GM08714 (cell line): ENCODE data around the gene NRXN3.
"Not testable (repeated sequence)": the region's sequence is repeated elsewhere in the genome, so short reads cannot be mapped to it uniquely, and the experiment has no call there.

Experiments used
- H3K4me3 ChIP-seq: fragments of 200-500 bp; sonication (Bioruptor generic); 2 replicates; pipeline ENCODE4 v1.5.1; 2014; ENCODE audit warnings: mild to moderate bottlenecking, low read length, inconsistent platforms
- ZNF274 ChIP-seq: IDR thresholded peaks from 2 replicates; pipeline ENCODE4 v1.6.1; 2012; ENCODE audit warnings: mild to moderate bottlenecking, low read depth, low read length

Gene NRXN3

DNA sequence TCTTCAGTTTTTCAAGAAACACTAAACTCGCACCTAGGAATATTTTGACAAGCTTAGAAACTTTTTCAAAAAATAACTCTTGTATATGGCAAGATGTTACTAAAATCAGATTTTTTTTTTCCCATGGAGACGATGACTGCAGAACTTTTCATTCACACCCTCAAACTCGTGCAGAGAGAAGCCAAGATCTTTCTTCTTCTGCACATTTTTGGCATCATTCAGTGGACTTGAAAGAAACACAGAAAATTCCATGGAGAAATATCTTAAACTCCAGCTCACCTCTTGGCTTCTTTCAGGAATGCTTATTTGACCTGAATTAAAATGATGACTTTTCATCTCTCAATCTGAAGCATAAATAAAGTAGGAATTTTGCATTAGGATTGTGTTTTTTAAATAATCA, 919.4 kb downstream of the NRXN3 start:
- no peak for TF ChIP-seq ZNF274
- no peak overlapping the region for H3K4me3 ChIP-seq

DNA sequence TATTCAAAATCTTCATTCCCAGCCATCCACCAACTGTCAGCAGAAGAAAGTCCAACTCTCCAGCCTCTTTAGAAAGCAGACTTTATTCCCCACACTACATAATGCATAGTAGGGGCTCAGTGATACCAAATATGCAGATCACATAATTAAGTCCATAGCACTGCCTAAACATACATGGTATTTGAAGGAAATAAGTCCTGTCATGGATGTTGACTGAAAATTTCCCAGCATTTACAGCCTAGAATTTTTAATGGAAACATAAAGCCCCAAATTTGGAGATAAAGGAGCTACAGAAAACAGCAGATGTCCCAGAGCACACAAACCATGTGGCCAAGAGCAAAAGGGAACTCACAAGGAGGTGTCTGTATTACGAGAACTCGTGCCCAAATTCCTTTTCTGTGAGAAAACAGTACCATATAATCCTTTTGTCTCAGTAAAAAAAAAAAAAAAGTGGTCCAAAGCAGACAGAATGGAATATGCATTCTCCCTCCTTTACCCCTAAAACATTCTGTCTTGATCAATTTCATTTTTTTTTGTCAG, 920.5 kb downstream of the NRXN3 start:
- no peak overlapping the region for H3K4me3 ChIP-seq

DNA sequence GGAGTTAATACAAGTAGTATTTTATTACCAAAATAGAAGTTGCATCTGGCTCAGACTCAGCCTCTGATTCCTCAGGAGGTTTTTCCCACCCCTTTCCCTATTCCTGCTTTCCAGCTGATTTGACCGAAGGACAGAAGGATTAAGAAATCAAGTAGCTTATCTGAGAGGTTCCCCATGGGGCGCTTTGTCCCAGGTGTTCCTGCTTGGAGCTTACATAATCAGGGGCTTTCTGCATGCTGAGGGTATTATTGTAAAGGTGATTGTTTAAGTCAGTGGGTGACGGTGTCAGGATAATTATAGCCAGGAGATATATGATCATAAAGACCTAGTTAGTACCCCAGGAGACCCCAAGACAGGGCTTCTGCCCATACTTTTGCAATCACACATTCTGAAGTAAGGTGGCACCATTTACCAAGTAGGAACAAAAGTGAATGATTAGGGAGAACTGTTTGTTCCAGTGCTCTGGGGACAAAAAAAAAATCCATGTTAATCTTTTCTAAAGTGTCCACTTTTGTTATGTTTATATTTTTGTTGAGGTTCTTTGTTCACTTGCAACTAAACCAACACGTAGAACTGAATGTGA, 921.3 kb downstream of the NRXN3 start:
- no peak for TF ChIP-seq ZNF274
- no peak overlapping the region for H3K4me3 ChIP-seq

More for the DNA sequence above, 920.5 kb downstream of the NRXN3 start:
- TF ChIP-seq ZNF274, result no peak

DNA sequence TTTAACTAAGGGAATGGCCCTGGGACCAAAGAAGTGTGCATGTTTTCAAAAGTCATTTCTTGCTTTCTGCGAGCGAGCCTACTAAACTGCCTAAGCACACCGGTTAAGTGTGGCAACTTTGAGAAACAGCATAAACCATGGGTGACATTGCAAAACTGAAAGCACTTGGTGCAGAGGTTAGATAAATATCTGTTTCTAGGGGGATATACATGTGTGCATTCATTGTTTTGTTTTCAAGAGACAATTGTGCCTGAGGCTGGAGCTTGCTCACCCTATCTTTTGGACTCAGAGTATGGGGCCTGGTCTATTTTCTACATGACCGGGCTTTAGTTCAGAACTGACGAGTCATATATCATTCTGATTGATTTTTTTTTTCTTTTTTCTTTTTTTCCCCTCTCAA, 923.4 kb downstream of the NRXN3 start:
- TF ChIP-seq ZNF274, result no peak
- no peak overlapping the region for H3K4me3 ChIP-seq

DNA sequence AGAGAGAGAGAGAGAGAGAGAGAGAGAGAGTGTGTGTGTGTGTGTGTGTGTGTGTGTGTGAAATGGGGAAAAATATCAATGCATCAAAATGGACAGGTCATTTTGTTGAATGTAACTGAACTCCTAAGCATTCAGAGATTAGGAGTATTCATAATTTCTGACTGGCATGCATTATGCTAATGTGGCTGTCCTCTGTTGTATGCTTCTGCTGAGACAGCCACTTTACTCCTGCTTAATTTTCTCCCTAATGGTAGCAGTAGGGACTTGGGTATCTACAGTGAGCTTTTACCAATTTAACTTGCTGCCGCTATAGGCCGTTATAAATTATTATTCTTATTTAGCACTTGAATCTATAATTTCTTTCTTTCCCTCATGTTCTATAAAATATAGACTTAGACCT, 924.8 kb downstream of the NRXN3 start:
- no peak for TF ChIP-seq ZNF274
- H3K4me3 ChIP-seq, result no peak overlapping the region

DNA sequence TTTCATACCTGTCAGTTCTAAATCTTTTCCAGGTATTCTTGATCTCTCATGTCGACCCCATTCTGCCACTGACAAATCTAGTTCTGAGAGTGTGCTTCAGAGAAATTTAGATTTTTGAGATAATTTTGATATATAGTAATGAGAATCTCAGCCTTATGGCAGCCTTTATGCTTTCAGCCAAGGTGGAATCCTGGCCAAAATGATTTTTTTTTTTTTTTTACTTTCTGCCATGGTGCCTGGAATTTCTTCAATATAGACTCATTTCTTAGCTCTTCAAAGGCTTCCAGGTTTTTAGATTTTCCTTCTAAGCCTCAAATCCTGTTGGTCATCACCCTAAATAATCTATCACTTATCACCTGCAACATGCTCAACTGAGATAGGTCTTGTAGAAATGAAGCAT, 926.6 kb downstream of the NRXN3 start:
- H3K4me3 ChIP-seq, result no peak overlapping the region
- no peak for TF ChIP-seq ZNF274

DNA sequence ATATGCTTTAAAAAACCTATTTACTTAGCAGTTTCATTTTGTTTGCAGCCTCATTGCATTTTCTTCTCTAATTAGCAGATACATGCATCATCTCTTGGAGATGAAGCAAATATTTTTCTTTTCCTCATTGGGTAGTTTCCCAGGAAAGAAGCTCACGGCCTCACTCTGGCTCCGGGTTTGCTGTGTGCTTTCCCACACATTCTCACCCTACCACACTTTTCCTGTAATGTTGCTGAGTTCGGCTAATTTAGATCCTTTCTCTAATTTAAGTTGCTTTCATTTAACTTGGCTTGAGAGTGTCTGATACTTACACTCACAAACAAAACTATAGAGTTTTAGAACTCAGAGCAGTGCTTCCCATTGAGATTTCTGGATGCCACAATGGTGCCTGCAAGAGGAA, 928.2 kb downstream of the NRXN3 start:
- H3K4me3 ChIP-seq, result no peak overlapping the region
- no peak for TF ChIP-seq ZNF274

DNA sequence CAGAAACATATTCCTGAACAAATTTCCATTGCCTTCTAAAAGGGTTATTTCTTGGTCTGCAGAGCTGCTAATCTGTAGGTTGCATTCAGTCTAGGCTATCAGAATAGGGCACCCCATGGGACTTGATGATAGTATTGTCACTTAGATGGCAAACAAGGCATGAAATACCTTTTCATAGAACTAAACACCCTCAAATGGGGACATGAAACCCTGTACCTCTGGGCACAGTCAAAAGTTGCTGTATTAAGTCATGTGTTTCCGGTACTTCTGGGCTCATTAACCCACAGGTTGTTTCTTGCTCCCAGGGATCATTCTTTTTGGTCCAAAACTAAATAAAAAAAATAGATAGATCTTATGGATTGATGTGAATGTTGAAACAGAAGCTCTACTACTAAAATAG, 930.4 kb downstream of the NRXN3 start:
- no peak overlapping the region for H3K4me3 ChIP-seq
- no peak for TF ChIP-seq ZNF274

DNA sequence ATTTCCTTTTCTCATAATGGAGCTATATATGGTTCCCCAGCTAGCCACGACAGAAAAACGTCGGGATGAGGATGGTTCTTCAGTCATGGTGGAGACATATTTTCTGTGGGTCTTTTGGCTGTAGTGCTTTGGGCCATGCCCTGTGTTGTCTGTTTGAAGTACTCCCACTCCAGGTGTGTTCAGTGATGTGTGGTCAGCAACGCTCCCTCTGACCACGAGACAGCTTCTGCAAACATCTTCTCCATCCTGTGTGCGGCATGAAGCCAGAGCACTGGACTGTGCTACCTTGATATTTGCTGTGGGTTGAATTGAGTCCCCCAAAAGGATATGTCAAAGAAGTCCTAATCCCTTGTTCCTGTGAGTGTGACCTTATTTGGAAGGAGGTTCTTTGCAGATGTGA, 931.2 kb downstream of the NRXN3 start:
- no peak for TF ChIP-seq ZNF274
- no peak overlapping the region for H3K4me3 ChIP-seq

DNA sequence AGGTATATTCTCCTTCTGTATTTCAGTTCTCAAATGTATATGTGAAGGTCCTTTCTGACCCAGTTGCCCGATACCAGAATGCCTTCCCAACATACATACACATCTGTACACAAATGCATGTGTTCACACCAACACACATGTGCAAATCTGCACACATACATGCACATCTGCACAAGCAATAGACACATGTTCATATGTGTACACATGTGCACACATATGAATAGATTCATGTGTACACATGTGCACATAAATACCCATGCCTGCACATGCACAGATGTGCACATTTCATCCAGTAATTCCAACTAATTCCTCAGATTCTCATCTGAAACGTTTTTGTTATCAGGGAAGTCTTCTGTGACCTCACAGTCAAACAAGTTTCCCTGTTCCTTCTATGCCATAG, 933.6 kb downstream of the NRXN3 start:
- no peak for TF ChIP-seq ZNF274

DNA sequence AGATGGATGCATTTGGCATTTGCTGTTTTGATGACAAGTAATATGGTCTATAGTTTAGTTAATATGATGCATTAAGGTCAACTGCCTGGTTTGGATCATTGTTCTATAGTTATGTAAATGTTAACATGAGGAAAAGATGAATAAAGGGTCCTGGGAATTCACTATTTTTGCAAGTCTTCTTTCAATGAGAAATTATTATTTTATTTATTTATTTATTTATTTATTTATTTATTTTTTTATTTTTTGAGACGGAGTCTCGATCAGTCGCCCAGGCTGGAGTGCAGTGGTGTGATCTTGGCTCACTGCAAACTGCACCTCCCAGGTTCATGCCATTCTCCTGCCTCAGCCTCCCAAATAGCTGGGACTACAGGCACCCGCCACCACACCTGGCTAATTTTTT, 940.4 kb downstream of the NRXN3 start:
- not testable (repeated sequence) for H3K4me3 ChIP-seq

More for the DNA sequence above, 933.6 kb downstream of the NRXN3 start:
- H3K4me3 ChIP-seq, result no peak overlapping the region

DNA sequence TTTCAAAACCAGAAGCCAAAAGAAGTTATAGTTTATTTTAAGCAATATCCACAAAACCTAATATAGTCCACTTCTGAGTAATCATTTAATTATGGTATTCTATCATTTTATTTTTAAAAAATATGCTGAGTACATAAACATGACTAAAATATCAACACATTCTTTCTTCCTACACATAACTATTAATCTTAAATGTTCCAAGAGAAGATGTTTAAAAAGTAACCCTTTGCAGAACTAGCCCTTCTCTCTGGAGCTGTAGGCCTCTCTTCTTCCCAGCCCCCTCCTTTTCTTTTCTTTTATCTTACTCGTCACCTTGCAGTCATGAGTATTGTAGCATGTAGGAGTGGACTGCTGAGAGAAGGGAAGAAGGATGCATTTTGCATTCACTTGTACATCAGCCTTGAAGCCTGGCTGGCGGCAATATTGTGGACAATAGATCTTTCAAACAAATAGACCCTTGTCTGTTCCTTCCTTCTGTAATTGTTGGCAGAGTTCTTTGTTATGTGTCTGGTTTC, 941.9 kb downstream of the NRXN3 start:
- no peak overlapping the region for H3K4me3 ChIP-seq
- TF ChIP-seq ZNF274, result no peak

DNA sequence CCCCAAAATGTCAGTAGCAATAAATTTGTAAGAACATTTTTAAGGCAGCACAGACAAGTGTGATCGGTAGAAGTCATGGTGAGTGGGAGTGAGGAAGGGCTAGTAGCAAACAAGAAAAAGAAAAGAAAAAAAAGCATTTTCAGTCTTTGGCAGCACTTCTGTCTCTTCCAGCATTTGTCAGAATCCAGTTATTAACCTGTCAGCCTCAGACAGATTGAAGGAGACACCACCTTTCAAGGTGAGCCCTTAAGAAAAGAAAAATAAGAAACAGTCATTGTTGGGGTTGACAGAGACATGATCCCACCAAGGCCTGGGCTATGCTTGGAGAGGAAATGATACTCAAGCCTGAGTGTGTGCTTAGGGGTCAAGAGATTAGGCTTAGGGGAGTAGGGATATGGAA, 947.4 kb downstream of the NRXN3 start:
- no peak for TF ChIP-seq ZNF274
- no peak overlapping the region for H3K4me3 ChIP-seq

DNA sequence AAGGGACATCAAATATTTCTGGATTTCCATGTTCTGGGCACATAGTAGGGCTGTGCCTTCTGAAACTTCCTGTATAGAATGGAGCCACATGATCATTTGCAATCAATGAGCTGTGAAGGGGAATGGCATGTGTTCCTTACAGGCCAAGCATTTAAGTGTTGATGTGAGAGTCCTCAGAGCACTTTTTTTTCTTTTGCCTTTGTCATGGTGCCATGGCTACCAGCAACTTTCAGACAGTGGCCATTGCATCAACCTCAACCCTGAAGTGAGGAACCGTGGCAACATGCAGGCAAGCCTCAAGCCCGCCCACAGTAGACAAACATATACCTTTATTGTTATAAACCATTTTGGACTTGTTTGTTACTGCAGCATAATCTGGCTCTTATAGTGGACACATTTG, 948.1 kb downstream of the NRXN3 start:
- TF ChIP-seq ZNF274, result no peak
- H3K4me3 ChIP-seq, result no peak overlapping the region

DNA sequence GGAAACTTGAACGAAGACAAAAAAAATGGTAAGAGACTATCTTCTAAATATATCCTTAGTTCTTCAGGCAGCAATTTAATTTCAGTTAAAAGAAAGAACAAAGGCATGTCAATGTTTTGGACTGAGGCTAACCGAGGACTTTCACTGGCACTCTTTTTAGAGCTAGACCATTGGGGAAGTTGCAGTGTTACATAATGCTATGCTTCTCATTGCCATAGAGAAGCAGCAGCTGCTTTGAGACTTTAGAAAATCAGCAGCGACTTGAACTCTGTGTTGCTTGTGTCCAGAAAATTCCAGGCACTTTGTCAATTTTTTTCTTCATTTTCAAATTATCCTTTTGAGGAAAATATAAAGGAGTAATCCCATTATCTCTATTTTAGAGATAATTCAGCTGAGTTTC, 964.2 kb downstream of the NRXN3 start:
- no peak for TF ChIP-seq ZNF274
- H3K4me3 ChIP-seq, result no peak overlapping the region
